ENCODE results near the gene SLC25A10. TPM values are rescaled to one million over a fixed set of nuclear protein-coding genes. Genes with fewer than 3 reads are reported as not detected.

Gene SLC25A10
- total RNA-seq, 1 donor from 2014 or later, result 6.1 TPM

GRCh38 chr17:81716674-81716996 is 4.6 kb downstream of the SLC25A10 start:
- ATAC-seq (ENCODE audit: low read depth) (no peak), DNase-seq (no peak)
- H3K4me3 Mint-ChIP-seq, result no peak overlapping the region
- no peaks in the 10 kb centered on the region for H3K36me3 Mint-ChIP-seq (ENCODE audit: low read depth)
- H3K27ac Mint-ChIP-seq, result no peak overlapping the region
- H3K27me3 Mint-ChIP-seq, result no peaks in the 10 kb centered on the region
- peaks cover 5% of the 10 kb centered on the region for H3K4me1 Mint-ChIP-seq
- TF ChIP-seq CTCF (IDR thresholded peaks at IDR 0.05), result no peak
- ChIA-PET POLR2A (no interaction called here), CTCF (no interaction called here)
- intact Hi-C loops (cut with micrococcal nuclease), result no loop called here
- H3K9me3 Mint-ChIP-seq, result no peaks in the 10 kb centered on the region

- ChIA-PET POLR2A (no interaction called here), CTCF (no interaction called here)
- intact Hi-C loops (cut with micrococcal nuclease), result no loop called here
- Mint-ChIP-seq H3K9me3 (no peaks in the 10 kb centered on the region), H3K27ac (no peak overlapping the region), H3K27me3 (no peaks in the 10 kb centered on the region), H3K4me3 (no peak overlapping the region), H3K36me3 (ENCODE audit: low read depth) (no peaks in the 10 kb centered on the region), H3K4me1 (peaks cover 3% of the 10 kb centered on the region)
- no peak for DNase-seq
- no peak for ATAC-seq (ENCODE audit: low read depth)
- no peak for TF ChIP-seq CTCF (IDR thresholded peaks at IDR 0.05)
These were observed 5.1 kb downstream of the SLC25A10 start for GRCh38 chr17:81717049-81717765.

GRCh38 chr17:81717766-81718089 is 5.6 kb downstream of the SLC25A10 start:
- intact Hi-C loops (cut with micrococcal nuclease), result no loop called here
- Mint-ChIP-seq H3K27me3 (no peaks in the 10 kb centered on the region), H3K27ac (no peak overlapping the region), H3K4me3 (no peak overlapping the region), H3K4me1 (peaks cover 2% of the 10 kb centered on the region), H3K9me3 (no peaks in the 10 kb centered on the region), H3K36me3 (ENCODE audit: low read depth) (no peaks in the 10 kb centered on the region)
- no peak for ATAC-seq (ENCODE audit: low read depth)
- DNase-seq, result no peak
- ChIA-PET CTCF (no interaction called here), POLR2A (no interaction called here)
- no peak for TF ChIP-seq CTCF (IDR thresholded peaks at IDR 0.05)

GRCh38 chr17:81719410-81720266 is 7.6 kb downstream of the SLC25A10 start:
- intact Hi-C loops (cut with micrococcal nuclease), result no loop called here
- DNase-seq, result no peak
- Mint-ChIP-seq H3K4me3 (no peak overlapping the region), H3K36me3 (ENCODE audit: low read depth) (no peaks in the 10 kb centered on the region), H3K9me3 (no peaks in the 10 kb centered on the region), H3K27me3 (peaks cover 9% of the 10 kb centered on the region), H3K27ac (no peak overlapping the region), H3K4me1 (no peaks in the 10 kb centered on the region)
- no peak for ATAC-seq (ENCODE audit: low read depth)
- TF ChIP-seq CTCF (IDR thresholded peaks at IDR 0.05), result no peak
- ChIA-PET CTCF (no interaction called here), POLR2A (interaction anchor here (0.7 to 1.0 kb wide), 2 partner anchors 12 to 17 kb away, joined by 3 read pairs; partner anchors contain the start of gene MRPL12)

- ChIA-PET POLR2A (interaction anchor here (1.0 kb wide), 1 partner anchor 18 kb away, joined by 3 read pairs; the partner anchor contains the start of gene MRPL12), CTCF (no interaction called here)
- TF ChIP-seq CTCF (IDR thresholded peaks at IDR 0.05), result no peak
These were observed 8.4 kb downstream of the SLC25A10 start for GRCh38 chr17:81720267-81721071.

More at GRCh38 chr17:81720267-81721071, 8.4 kb downstream of the SLC25A10 start:
- no peaks in the 10 kb centered on the region for H3K9me3 Mint-ChIP-seq
- no peaks in the 10 kb centered on the region for H3K36me3 Mint-ChIP-seq (ENCODE audit: low read depth)
- no peak overlapping the region for H3K4me3 Mint-ChIP-seq
- intact Hi-C loops (cut with micrococcal nuclease), result no loop called here
- ATAC-seq (ENCODE audit: low read depth), result no peak
- no peaks in the 10 kb centered on the region for H3K4me1 Mint-ChIP-seq
- H3K27ac Mint-ChIP-seq, result no peak overlapping the region
- DNase-seq, result no peak
- peaks cover 9% of the 10 kb centered on the region for H3K27me3 Mint-ChIP-seq
